Transverse colon (tissue), 4 donors: ENCODE results near the gene ZFPM1. TPM values are rescaled to one million over a fixed set of nuclear protein-coding genes. Genes with fewer than 3 reads are reported as not detected.

Experiments used
- DNase-seq: peaks from one replicate; pipeline ENCODE4 v3.0.0-alpha.2; 2019
- H3K27ac ChIP-seq, 4 donors: fragments of 200-600 bp; sonication (generic); 2 replicates each; pipeline ENCODE4 v1.5.1; 2016 to 2018; ENCODE audit warnings: inconsistent platforms in 4 of 4
- H3K27me3 ChIP-seq: fragments of 200-600 bp; sonication (generic); 2 replicates; pipeline ENCODE4 v1.5.1; 2017; ENCODE audit warnings: inconsistent platforms
- H3K36me3 ChIP-seq, 4 donors: fragments of 200-600 bp; sonication (generic); 2 replicates each; pipeline ENCODE4 v1.5.1; 2017 to 2019; ENCODE audit warnings: inconsistent platforms in 4 of 4
- H3K4me1 ChIP-seq, 4 donors: fragments of 200-600 bp; sonication (generic); 2 replicates each; pipeline ENCODE4 v1.5.1; 2017 to 2020; ENCODE audit warnings: inconsistent platforms in 4 of 4
- H3K4me3 ChIP-seq, 4 donors: fragments of 200-600 bp; sonication (generic); 1 replicate in 1 of 4; 2 replicates in 3 of 4; pipeline versions ENCODE4 v1.5.1 to v1.6.1; 2017 to 2019; ENCODE audit warnings: inconsistent platforms in 4 of 4
- H3K9me3 ChIP-seq, 2 donors: fragments of 200-600 bp; sonication (generic); 2 replicates each; pipeline ENCODE4 v1.5.1; 2017 to 2019; ENCODE audit warnings: inconsistent platforms in 2 of 2
- CTCF ChIP-seq, 5 experiments: fragments of 200-600 bp in 3 of 5; fragments of 450-650 bp in 2 of 5; sonication (generic) in 3 of 5; IDR thresholded peaks; 1 replicate in 2 of 5; 2 replicates in 3 of 5; pipeline ENCODE4 v1.5.1; 2016 to 2017; ENCODE audit warnings: antibody characterized with exemption in 5 of 5, inconsistent platforms in 3 of 5, mild to moderate bottlenecking in 2 of 5, moderate library complexity in 1 of 5
- EP300 ChIP-seq: sonication (generic); formaldehyde crosslinking; IDR thresholded peaks from one replicate; pipeline ENCODE4 v1.6.1; 2017; ENCODE audit warnings: antibody characterized with exemption, low read depth
- POLR2A ChIP-seq: fragments of 450-650 bp; IDR thresholded peaks from one replicate; pipeline ENCODE4 v1.6.1; 2016; ENCODE audit warnings: antibody characterized with exemption, mild to moderate bottlenecking, moderate library complexity
- POLR2AphosphoS5 ChIP-seq, 3 donors: sonication (generic); formaldehyde crosslinking; IDR thresholded peaks; one replicate each; pipeline ENCODE4 v1.6.1; 2016; ENCODE audit warnings: antibody characterized with exemption in 3 of 3
- WGBS, 2 donors: methylation state at CpG; one replicate each; pipeline ENCODE4 v1.1.5; 2018; ENCODE audit warnings: low coverage in 1 of 2; 5-methylcytosine and 5-hydroxymethylcytosine counted together
- in situ Hi-C, 4 donors: fragments of 200-750 bp; cut with MboI; loops; one replicate each; pipeline versions ENCODE4 v1.15.0 to v1.15.1; 2017; ENCODE audit warnings: low sequenced_read_pairs in 3 of 4, low pct_ligation_motif_present in 1 of 4, low pct_unique_long_range_greater_than_20kb in 1 of 4
- intact Hi-C: fragments of 100-400 bp; cut with DNase I; formaldehyde crosslinking; loops from one replicate; pipeline ENCODE4 v1.15.1; 2023; ENCODE audit warnings: low total_unique reads
- total RNA-seq, 4 donors: library from RNA; depleted of rRNA; stranded (reverse); fragments of >200 nt; gene quantifications; one replicate each; pipeline ENCODE4 v1.1.0, GENCODE V29; 2016

The ZFPM1 gene
- total RNA-seq, 4 donors from 2014 or later, result 1.2 to 4.6 (median 3.1) TPM

- TF ChIP-seq POLR2A (no peak), CTCF (IDR thresholded peaks at IDR 0.05) (no peak), EP300 (no peak), POLR2AphosphoS5 (IDR thresholded peaks at IDR 0.05) (no peak)
- H3K4me3 ChIP-seq, result no peak overlapping the region
- H3K27ac ChIP-seq, result no peak overlapping the region
- peaks cover 21% of the 10 kb centered on the region for H3K27me3 ChIP-seq
- no peaks in the 10 kb centered on the region for H3K9me3 ChIP-seq
- peaks cover 0 to 7% (median 2%) of the 10 kb centered on the region in 4 donors for H3K4me1 ChIP-seq
- H3K36me3 ChIP-seq, result no peaks in the 10 kb centered on the region
- DNase-seq, result no peak
- intact Hi-C loops (no loop called here), in situ Hi-C loops (loop anchor here in 2 of 4 donors (10.0 to 25.0 kb wide), 2 partner anchors 79 to 117 kb away; partner anchors contain the start of gene ZC3H18 (in 1 of the 2))
- WGBS, 2 donors, result 87% methylated on average over 25 of the region's 25 CpGs; no CpG with 5 or more reads in 1 of the 2 donors
Measured at GRCh38 chr16:88445583-88445960, 7.5 kb upstream of the ZFPM1 start.

- WGBS, 2 donors, result 81% methylated on average over 25 of the region's 25 CpGs; no CpG with 5 or more reads in 1 of the 2 donors
- Histone ChIP-seq H3K27ac (no peak overlapping the region), H3K27me3 (peaks cover 17% of the 10 kb centered on the region), H3K4me3 (no peak overlapping the region), H3K4me1 (peaks cover 0 to 7% (median 2%) of the 10 kb centered on the region in 4 donors), H3K36me3 (no peaks in the 10 kb centered on the region), H3K9me3 (no peaks in the 10 kb centered on the region)
- DNase-seq, result no peak
- no peak for TF ChIP-seq POLR2A
- TF ChIP-seq POLR2AphosphoS5 (IDR thresholded peaks at IDR 0.05), result no peak
- no peak for TF ChIP-seq EP300
- TF ChIP-seq CTCF (IDR thresholded peaks at IDR 0.05), result no peak
- in situ Hi-C loops, result loop anchor here in 2 of 4 donors (10.0 to 25.0 kb wide), 2 partner anchors 79 to 116 kb away; partner anchors contain the start of gene ZC3H18 (in 1 of the 2)
- intact Hi-C loops, result no loop called here
Measured at GRCh38 chr16:88446061-88446460, 7.0 kb upstream of the ZFPM1 start.

- Histone ChIP-seq H3K4me3 (no peak overlapping the region), H3K27me3 (peaks cover 10% of the 10 kb centered on the region), H3K36me3 (no peaks in the 10 kb centered on the region), H3K4me1 (peaks cover 0 to 7% (median 2%) of the 10 kb centered on the region in 4 donors), H3K27ac (no peak overlapping the region), H3K9me3 (no peaks in the 10 kb centered on the region)
- in situ Hi-C loops (loop anchor here in 2 of 4 donors (10.0 to 25.0 kb wide), 2 partner anchors 78 to 116 kb away; partner anchors contain the start of gene ZC3H18 (in 1 of the 2)), intact Hi-C loops (no loop called here)
- no peak for DNase-seq
- WGBS, 2 donors, result 92% methylated on average over 26 of the region's 26 CpGs; no CpG with 5 or more reads in 1 of the 2 donors
- TF ChIP-seq POLR2A, result no peak
- TF ChIP-seq POLR2AphosphoS5 (IDR thresholded peaks at IDR 0.05), result no peak
- no peak for TF ChIP-seq CTCF (IDR thresholded peaks at IDR 0.05)
- no peak for TF ChIP-seq EP300
Measured at GRCh38 chr16:88446736-88447135, 6.3 kb upstream of the ZFPM1 start.

GRCh38 chr16:88447881-88448280 lies 5.2 kb upstream of the ZFPM1 start:
- DNase-seq, result no peak
- TF ChIP-seq POLR2AphosphoS5 (IDR thresholded peaks at IDR 0.05) (no peak), CTCF (IDR thresholded peaks at IDR 0.05) (no peak), POLR2A (no peak), EP300 (no peak)
- 60 to 74% methylated on average over 1 to 5 of the region's 5 CpGs for WGBS, 2 donors
- intact Hi-C loops, result no loop called here
- Histone ChIP-seq H3K36me3 (no peaks in the 10 kb centered on the region), H3K27me3 (no peaks in the 10 kb centered on the region), H3K4me3 (no peak overlapping the region), H3K9me3 (no peaks in the 10 kb centered on the region), H3K27ac (no peak overlapping the region), H3K4me1 (peaks cover 0 to 14% (median 8%) of the 10 kb centered on the region in 4 donors)
- in situ Hi-C loops, result loop anchor here in 2 of 4 donors (10.0 to 25.0 kb wide), 2 partner anchors 77 to 114 kb away; partner anchors contain the start of gene ZC3H18 (in 1 of the 2)
